ENCODE results near the gene IGSF9. TPM values are rescaled to one million over a fixed set of nuclear protein-coding genes. Genes with fewer than 3 reads are reported as not detected.
A peak's percentile ranks its signal among the peaks of the same experiment; 100 is the strongest.

IGSF9 gene
- total RNA-seq, 3 donors from 2014 or later, result 21.5 to 70.8 (median 25.9) TPM

GRCh38 chr1:159962176-159962575 lies 16.8 kb upstream of the IGSF9 start:
- no peaks in the 10 kb centered on the region for H3K9me3 ChIP-seq
- intact Hi-C loops (cut with DNase I, micrococcal nuclease), result no loop called here
- TF ChIP-seq CTCF (IDR thresholded peaks at IDR 0.05), result no peak
- no peak overlapping the region for H3K4me3 ChIP-seq
- H3K36me3 ChIP-seq (ENCODE audit: low read depth), result no peaks in the 10 kb centered on the region
- no peak for DNase-seq
- H3K4me1 ChIP-seq (ENCODE audit: low read depth), result peaks cover 14% of the 10 kb centered on the region
- no peak for ATAC-seq

- no peak for TF ChIP-seq CTCF (IDR thresholded peaks at IDR 0.05)
- DNase-seq (peak; percentile 76 to 89 (median 81)), ATAC-seq (peak; percentile 58)
- H3K4me1 ChIP-seq (ENCODE audit: low read depth), result peaks cover 14% of the 10 kb centered on the region
- no peaks in the 10 kb centered on the region for H3K36me3 ChIP-seq (ENCODE audit: low read depth)
- intact Hi-C loops (cut with DNase I, micrococcal nuclease), result no loop called here
- H3K4me3 ChIP-seq, result no peak overlapping the region
- H3K9me3 ChIP-seq, result no peaks in the 10 kb centered on the region
Observed at GRCh38 chr1:159961636-159962035, 16.2 kb upstream of the IGSF9 start.

GRCh38 chr1:159960721-159961381 lies 15.4 kb upstream of the IGSF9 start:
- Histone ChIP-seq H3K4me1 (ENCODE audit: low read depth) (peaks cover 14% of the 10 kb centered on the region), H3K4me3 (no peak overlapping the region), H3K36me3 (ENCODE audit: low read depth) (no peaks in the 10 kb centered on the region), H3K9me3 (no peaks in the 10 kb centered on the region)
- DNase-seq (peak; percentile 81 to 83 (median 82)), ATAC-seq (peak; percentile 90)
- TF ChIP-seq CTCF (IDR thresholded peaks at IDR 0.05), result no peak
- intact Hi-C loops (cut with DNase I, micrococcal nuclease), result no loop called here

GRCh38 chr1:159959451-159959850 lies 14.0 kb upstream of the IGSF9 start:
- Histone ChIP-seq H3K9me3 (no peaks in the 10 kb centered on the region), H3K4me1 (ENCODE audit: low read depth) (peaks cover 14% of the 10 kb centered on the region), H3K36me3 (ENCODE audit: low read depth) (no peaks in the 10 kb centered on the region), H3K4me3 (no peak overlapping the region)
- ATAC-seq (no peak), DNase-seq (no peak)
- intact Hi-C loops (cut with DNase I, micrococcal nuclease), result no loop called here
- TF ChIP-seq CTCF (IDR thresholded peaks at IDR 0.05), result no peak

GRCh38 chr1:159958719-159959380 lies 13.4 kb upstream of the IGSF9 start:
- Histone ChIP-seq H3K4me1 (ENCODE audit: low read depth) (peaks cover 14% of the 10 kb centered on the region), H3K9me3 (no peaks in the 10 kb centered on the region), H3K36me3 (ENCODE audit: low read depth) (no peaks in the 10 kb centered on the region), H3K4me3 (no peak overlapping the region)
- intact Hi-C loops (cut with DNase I, micrococcal nuclease), result no loop called here
- ATAC-seq (no peak), DNase-seq (no peak)
- no peak for TF ChIP-seq CTCF (IDR thresholded peaks at IDR 0.05)

Data from mucosa of descending colon (tissue), 3 donors.